Measurements from ENCODE around the gene WDCP.
"Not testable (repeated sequence)": the region's sequence is repeated elsewhere in the genome, so short reads cannot be mapped to it uniquely, and the experiment has no call there.

WDCP gene, protein sequence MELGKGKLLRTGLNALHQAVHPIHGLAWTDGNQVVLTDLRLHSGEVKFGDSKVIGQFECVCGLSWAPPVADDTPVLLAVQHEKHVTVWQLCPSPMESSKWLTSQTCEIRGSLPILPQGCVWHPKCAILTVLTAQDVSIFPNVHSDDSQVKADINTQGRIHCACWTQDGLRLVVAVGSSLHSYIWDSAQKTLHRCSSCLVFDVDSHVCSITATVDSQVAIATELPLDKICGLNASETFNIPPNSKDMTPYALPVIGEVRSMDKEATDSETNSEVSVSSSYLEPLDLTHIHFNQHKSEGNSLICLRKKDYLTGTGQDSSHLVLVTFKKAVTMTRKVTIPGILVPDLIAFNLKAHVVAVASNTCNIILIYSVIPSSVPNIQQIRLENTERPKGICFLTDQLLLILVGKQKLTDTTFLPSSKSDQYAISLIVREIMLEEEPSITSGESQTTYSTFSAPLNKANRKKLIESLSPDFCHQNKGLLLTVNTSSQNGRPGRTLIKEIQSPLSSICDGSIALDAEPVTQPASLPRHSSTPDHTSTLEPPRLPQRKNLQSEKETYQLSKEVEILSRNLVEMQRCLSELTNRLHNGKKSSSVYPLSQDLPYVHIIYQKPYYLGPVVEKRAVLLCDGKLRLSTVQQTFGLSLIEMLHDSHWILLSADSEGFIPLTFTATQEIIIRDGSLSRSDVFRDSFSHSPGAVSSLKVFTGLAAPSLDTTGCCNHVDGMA

DNA sequence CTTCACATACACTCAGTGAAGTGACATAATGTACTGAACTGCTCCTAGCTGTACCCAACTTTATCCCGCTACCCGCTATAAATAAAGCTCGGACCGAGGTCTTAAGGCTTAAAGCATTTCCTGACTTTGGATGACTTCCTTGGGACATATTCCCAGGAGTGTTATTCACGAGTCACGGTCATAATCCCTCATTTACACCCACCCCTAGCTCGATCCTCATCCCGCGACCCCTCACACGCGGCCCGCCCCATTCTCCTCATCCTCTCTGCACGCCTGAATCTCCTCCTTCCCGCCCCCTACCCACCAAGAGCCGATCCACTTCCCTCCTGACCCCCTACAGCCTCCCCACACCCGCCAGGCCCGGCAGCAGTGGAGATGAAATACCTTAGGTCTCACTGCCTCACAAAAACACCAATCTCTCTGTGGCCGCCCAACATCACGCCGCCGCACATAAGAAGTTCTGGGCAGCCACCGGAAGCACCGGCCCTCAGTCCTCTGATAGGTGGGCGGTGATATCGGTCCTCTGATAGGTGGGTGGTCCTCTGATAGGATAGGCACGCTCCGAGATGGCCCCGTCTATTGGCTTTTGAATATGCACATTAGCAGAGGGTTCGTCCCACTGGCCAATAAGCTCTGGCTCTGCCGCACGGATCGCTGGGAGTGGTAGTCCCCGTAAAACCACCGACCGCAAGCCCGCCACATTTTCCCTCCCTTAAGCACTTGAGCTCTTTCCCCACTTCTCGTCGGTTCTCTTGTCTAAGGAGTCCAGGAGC lies at the start of gene WDCP:
Gene WDCP, minus strand, starts transcription at position 462 of the 773 bp plus-strand sequence. CDS start 7,897 bp downstream, outside the sequence.
- Mint-ChIP-seq H3K4me3 (peak within 1 kb of the TSS; percentile 92 to 98), H3K27ac (peak within 1 kb of the TSS; percentile 95), H3K27me3 (no peaks in the 10 kb centered on the region), H3K4me1 (peaks cover 16 to 28% of the 10 kb centered on the region in 2 donors), H3K36me3 (peaks cover 3 to 7% of the 10 kb centered on the region in 2 donors), H3K9me3 (no peaks in the 10 kb centered on the region)
- ATAC-seq (replicated peaks) = peak; percentile 99
- peak; percentile 94 for DNase-seq

DNA sequence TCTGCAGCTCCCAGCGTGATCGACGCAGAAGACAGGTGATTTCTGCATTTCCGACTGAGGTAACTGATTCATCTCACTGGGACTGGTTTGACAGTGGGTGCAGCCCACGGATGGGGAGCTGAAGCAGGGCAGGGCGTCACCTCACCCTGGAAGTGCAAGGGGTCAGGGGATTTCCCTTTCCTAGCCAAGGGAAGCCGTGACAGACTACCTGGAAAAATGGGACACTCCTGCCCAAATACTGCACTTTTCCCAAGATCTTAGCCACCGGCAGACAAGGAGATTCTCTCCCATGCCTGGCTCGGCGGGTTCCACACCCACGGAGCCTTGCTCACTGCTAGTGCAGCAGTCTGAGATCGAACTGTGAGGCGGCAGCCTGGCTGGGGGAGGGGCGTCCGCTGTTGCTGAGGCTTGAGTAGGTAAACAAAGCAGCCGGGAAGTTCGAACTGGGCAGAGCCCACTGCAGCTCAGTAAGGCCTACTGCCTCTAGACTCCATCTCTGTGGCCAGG lies 48.0 kb upstream of the WDCP start:
- H3K4me3 Mint-ChIP-seq; ATAC-seq (replicated peaks); H3K4me1 Mint-ChIP-seq; DNase-seq; H3K9me3 Mint-ChIP-seq; H3K27ac Mint-ChIP-seq; H3K27me3 Mint-ChIP-seq: not testable (repeated sequence)
- peaks cover 25 to 26% of the 10 kb centered on the region in 2 donors for H3K36me3 Mint-ChIP-seq

DNA sequence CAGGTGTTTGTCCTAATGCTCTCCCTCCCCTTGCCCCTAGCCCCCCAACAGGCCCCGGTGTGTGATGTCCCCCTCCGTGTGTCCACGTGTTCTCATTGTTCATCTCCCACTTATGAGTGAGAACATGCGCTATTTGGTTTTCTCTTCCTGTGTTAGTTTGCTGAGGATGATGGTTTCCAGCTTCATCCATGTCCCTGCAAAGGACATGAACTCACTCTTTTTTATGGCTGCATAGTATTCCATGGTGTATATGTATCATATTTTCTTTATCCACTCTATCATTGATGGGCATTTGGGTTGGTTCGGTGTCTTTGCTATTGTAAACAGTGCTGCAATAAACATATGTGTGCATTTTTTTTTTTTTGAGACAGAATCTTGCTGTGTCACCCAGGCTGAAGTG lies 46.1 kb upstream of the WDCP start:
- not testable (repeated sequence) for ATAC-seq (replicated peaks); DNase-seq; H3K4me3 Mint-ChIP-seq; H3K27me3 Mint-ChIP-seq; H3K27ac Mint-ChIP-seq; H3K4me1 Mint-ChIP-seq; H3K9me3 Mint-ChIP-seq
- peaks cover 21 to 28% of the 10 kb centered on the region in 2 donors for H3K36me3 Mint-ChIP-seq

DNA sequence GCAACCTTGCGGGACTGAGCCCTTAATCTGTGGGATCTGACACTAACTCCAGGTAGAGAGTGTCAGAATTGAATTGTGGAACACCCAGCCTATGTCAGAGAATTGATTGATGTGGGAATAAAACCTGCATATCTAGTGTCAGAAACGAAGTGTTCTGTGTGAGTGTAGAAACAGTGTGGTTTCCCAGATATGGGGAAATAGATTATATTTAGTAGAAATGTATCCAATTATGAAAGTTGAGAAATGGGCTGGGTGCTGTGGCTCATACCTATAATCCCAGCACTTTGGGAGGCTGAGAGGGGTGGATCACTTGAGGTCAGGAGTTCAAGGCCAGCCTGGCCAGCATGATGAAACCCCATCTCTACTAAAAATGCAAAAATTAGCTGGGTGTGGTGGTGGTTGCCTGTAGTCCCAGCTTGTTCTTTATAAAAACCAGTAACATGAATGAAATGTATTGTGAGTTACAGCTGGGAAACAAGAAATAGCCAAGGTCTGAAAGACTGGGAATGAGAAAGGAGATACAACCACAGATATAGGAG lies 41.7 kb upstream of the WDCP start:
- Mint-ChIP-seq H3K36me3 (peaks cover 3 to 12% of the 10 kb centered on the region in 2 donors), H3K4me1 (peaks cover 8 to 14% of the 10 kb centered on the region in 2 donors), H3K9me3 (peaks cover 0 to 2% of the 10 kb centered on the region in 2 donors), H3K27ac (no peak overlapping the region), H3K4me3 (no peak overlapping the region), H3K27me3 (no peaks in the 10 kb centered on the region)
- ATAC-seq (replicated peaks) = no peak
- no peak for DNase-seq

DNA sequence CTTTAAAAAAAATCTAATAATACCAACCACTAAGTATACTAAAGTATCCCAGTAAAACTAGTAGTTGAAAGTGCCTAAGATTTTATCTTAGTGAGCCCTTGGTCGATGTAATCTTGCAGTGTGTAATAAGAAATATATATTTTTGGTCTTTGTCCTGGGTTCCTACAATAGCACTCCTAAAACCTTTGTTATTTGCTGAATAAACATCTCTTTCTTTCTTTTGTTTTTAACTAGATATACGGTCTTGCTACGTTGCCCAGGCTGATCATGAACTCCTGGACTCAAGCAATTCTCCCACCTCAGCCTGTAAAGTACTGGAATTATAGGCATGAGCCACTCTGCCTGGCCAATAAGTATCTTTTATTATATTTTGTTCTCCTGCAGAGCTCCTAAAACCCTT lies 39.8 kb upstream of the WDCP start:
- no peak for ATAC-seq (replicated peaks)

DNA sequence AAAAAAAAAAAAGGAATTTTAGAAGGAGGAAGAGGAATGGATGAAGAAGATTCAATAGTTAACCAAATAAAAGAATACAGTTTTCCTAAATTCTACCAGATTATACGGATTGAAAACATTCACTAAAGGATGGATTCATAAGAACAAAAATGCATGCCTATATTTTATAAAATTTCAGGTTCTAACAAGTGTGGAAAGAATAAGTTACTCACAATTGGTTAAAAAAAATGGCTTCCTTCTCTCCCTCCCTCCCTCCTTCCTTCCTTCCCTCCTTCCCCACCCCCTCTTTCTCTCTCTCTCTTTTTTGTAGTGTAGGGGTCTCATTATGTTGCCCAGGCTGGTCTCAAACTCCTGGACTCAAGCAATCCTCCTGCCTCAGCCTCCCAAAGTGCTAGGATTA lies 39.0 kb upstream of the WDCP start:
- Mint-ChIP-seq H3K27me3 (no peaks in the 10 kb centered on the region), H3K9me3 (no peaks in the 10 kb centered on the region), H3K4me3 (no peak overlapping the region), H3K4me1 (peaks cover 11 to 22% of the 10 kb centered on the region in 2 donors), H3K36me3 (peaks cover 2 to 13% of the 10 kb centered on the region in 2 donors), H3K27ac (no peak overlapping the region)
- ATAC-seq (replicated peaks) = no peak
- DNase-seq = no peak

More for the DNA sequence above, 39.8 kb upstream of the WDCP start:
- Mint-ChIP-seq H3K36me3 (peaks cover 0 to 9% of the 10 kb centered on the region in 2 donors), H3K27me3 (no peaks in the 10 kb centered on the region), H3K4me3 (no peak overlapping the region), H3K9me3 (no peaks in the 10 kb centered on the region), H3K4me1 (peaks cover 11 to 22% of the 10 kb centered on the region in 2 donors), H3K27ac (no peak overlapping the region)
- no peak for DNase-seq

- peaks cover 3 to 15% of the 10 kb centered on the region in 2 donors for H3K36me3 Mint-ChIP-seq
- DNase-seq = no peak
- peak overlapping the region; percentile 89 to 93 for H3K4me3 Mint-ChIP-seq
- H3K9me3 Mint-ChIP-seq = no peaks in the 10 kb centered on the region
- ATAC-seq (replicated peaks) = no peak
- no peaks in the 10 kb centered on the region for H3K27me3 Mint-ChIP-seq
- H3K4me1 Mint-ChIP-seq = peaks cover 11 to 22% of the 10 kb centered on the region in 2 donors
- H3K27ac Mint-ChIP-seq = no peak overlapping the region
These were observed 38.0 kb upstream of the WDCP start for GRCh38 chr2:24085200-24085489.

GRCh38 chr2:24084386-24085199 lies 37.4 kb upstream of the WDCP start, which contains the start of gene TP53I3:
Gene TP53I3, minus strand, starts transcription at chr2:24084834. Its CDS starts 508 bp downstream, at chr2:24084326.
- peaks cover 11 to 22% of the 10 kb centered on the region in 2 donors for H3K4me1 Mint-ChIP-seq
- DNase-seq (peak; percentile 81), ATAC-seq (replicated peaks) (peak; percentile 91)
- peaks cover 3 to 17% of the 10 kb centered on the region in 2 donors for H3K36me3 Mint-ChIP-seq
- no peaks in the 10 kb centered on the region for H3K9me3 Mint-ChIP-seq
- H3K27ac Mint-ChIP-seq = peak within 1 kb of the TSS; percentile 93
- H3K27me3 Mint-ChIP-seq = no peaks in the 10 kb centered on the region
- peak within 1 kb of the TSS; percentile 89 to 93 for H3K4me3 Mint-ChIP-seq

DNA sequence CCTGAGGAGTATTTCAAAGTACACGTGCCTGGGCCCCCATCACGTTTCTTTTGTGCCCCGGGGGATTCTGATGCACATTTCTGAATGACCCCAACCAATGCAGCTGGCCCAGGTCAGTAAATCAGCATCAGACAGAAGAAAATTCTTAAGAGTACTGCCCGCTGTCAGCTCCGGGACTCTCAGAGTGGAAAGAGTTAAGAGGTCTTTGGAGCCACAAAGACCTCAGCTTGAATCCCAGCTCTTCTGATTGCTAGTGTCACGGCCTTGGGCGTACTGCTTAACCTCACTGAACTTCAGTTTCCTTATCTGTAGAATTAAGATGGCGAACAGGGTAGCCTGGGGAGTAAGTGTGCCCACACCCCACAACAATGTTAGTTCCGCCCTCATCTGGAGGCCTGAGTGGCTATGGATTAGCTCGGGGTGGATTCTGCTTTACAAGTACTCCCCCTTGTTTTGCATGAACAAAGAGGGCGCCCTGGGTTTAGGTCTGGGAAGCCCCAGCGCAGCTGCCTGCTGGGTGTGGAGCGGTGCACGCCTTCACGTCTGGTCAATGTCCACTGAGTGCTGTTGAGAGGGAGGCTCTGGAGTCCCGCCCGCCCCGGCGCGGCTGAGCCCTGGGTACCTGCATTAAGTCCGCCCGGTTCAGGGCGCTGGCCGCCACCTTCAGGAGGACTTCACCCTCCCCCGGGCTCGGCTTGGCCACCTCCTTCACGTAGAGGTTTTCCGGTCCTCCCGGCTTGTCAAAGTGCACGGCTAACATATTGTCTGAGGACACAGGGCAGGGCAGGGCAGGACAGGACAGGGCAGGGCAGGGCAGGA lies 36.6 kb upstream of the WDCP start:
- peak; percentile 70 for DNase-seq

GRCh38 chr2:24082787-24083566 lies 35.8 kb upstream of the WDCP start:
- no peaks in the 10 kb centered on the region for H3K27me3 Mint-ChIP-seq
- peaks cover 3 to 17% of the 10 kb centered on the region in 2 donors for H3K36me3 Mint-ChIP-seq
- ATAC-seq (replicated peaks) (no peak), DNase-seq (no peak)
- H3K9me3 Mint-ChIP-seq = no peaks in the 10 kb centered on the region
- peaks cover 11 to 22% of the 10 kb centered on the region in 2 donors for H3K4me1 Mint-ChIP-seq
- no peak overlapping the region for H3K27ac Mint-ChIP-seq
- H3K4me3 Mint-ChIP-seq = peak overlapping the region; percentile 89 to 93

More for the DNA sequence above, 36.6 kb upstream of the WDCP start:
- Mint-ChIP-seq H3K36me3 (peaks cover 3 to 19% of the 10 kb centered on the region in 2 donors), H3K9me3 (no peaks in the 10 kb centered on the region), H3K27me3 (no peaks in the 10 kb centered on the region), H3K27ac (peak overlapping the region; percentile 93), H3K4me1 (peaks cover 11 to 22% of the 10 kb centered on the region in 2 donors), H3K4me3 (peak overlapping the region; percentile 89 to 93)
- ATAC-seq (replicated peaks) = peak; percentile 82 to 83

GRCh38 chr2:24080701-24081100 lies 33.5 kb upstream of the WDCP start:
- no peak for ATAC-seq (replicated peaks)
- DNase-seq = no peak
- Mint-ChIP-seq H3K27ac (no peak overlapping the region), H3K27me3 (no peaks in the 10 kb centered on the region), H3K36me3 (peaks cover 3 to 17% of the 10 kb centered on the region in 2 donors), H3K4me1 (peaks cover 16 to 30% of the 10 kb centered on the region in 2 donors), H3K4me3 (no peak overlapping the region), H3K9me3 (no peaks in the 10 kb centered on the region)

GRCh38 chr2:24077879-24078278 lies 30.7 kb upstream of the WDCP start:
- no peaks in the 10 kb centered on the region for H3K27me3 Mint-ChIP-seq
- no peak overlapping the region for H3K27ac Mint-ChIP-seq
- H3K4me1 Mint-ChIP-seq = peaks cover 14 to 23% of the 10 kb centered on the region in 2 donors
- peaks cover 3 to 30% of the 10 kb centered on the region in 2 donors for H3K36me3 Mint-ChIP-seq
- H3K9me3 Mint-ChIP-seq = no peaks in the 10 kb centered on the region
- peak overlapping the region; percentile 93 to 98 for H3K4me3 Mint-ChIP-seq
- ATAC-seq (replicated peaks) (no peak), DNase-seq (no peak)

Measured in stimulated activated naive B cell treated with anti-CD40 and anti-IgM and Interleukin-4, amounts not matched to agents 10 μg/mL and 1 μg/mL and 100 μg/mL, for 72 hours (primary cell).